NCI-H1048 (cell line): ENCODE data around the gene HIP1.
"Not testable (repeated sequence)": the region's sequence is repeated elsewhere in the genome, so short reads cannot be mapped to it uniquely, and the experiment has no call there.

Experiments used
- DNase-seq: peaks from one replicate; lab custom pipeline; 2025; lab: John Stamatoyannopoulos, UW

HIP1 gene

DNA sequence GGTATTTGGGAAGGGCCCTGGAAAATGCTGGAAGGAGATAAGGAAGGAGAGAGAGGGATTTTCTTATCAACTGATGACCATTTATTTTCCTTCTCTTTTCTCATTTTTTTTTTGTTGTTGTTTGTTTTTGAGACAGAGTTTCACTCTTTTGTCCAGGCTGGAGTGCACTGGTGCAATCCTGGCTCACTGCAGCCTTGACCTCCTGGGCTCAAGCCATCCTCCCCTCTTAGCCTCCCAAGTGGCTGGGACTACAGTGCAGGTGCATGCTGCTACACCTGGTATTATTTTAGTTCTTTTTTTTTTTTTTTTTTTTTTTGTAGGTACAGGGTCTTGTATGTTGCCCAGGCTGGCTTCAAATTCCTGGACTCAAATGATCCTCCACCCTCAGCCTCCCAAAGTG lies 52.2 kb downstream of the HIP1 start:
- no peak for DNase-seq

DNA sequence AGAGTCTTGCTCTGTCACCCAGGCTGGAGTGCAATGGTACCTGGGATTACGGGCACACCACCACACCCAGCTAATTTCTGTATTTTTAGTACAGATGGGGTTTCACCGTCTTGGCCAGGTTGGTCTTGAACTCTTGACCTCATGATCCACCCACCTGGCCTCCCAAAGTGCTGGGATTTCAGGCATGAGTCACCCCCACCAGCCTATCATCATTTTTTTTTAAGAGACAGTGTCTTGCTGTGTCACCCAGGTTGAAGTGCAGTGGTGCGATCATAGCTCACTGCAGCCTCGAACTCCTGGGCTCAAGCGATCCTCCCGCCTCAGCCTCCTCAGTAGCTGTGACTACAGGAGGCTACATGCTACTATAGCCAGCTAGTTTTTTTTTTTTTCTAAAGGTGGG lies 56.7 kb downstream of the HIP1 start:
- not testable (repeated sequence) for DNase-seq

- DNase-seq = no peak
Observed at GRCh38 chr7:75679060-75679459, 59.7 kb downstream of the HIP1 start.

DNA sequence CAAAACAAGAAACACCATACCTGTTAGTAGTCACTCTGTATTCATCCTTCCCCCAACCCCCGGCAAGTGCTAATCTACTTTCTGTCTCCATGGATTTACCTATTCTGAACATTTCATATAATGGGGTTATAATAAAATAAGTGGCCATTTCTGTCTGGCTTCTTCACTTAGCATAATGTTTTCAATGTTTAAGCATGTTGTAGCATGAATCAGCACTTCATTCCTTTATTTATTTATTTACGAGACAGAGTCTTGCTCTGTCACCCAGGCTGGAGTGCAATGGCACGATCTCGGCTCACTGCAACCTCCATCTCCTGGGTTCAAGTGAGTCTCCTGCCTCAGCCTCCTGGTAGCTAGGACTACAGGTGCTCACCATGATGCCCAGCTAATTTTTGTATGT lies 69.2 kb downstream of the HIP1 start:
- no peak for DNase-seq

- no peak for DNase-seq
Observed at GRCh38 chr7:75667938-75668337, 70.8 kb downstream of the HIP1 start.

- DNase-seq = no peak
Observed at GRCh38 chr7:75663302-75663907, 75.3 kb downstream of the HIP1 start.

GRCh38 chr7:75662579-75663301 lies 76.0 kb downstream of the HIP1 start:
- DNase-seq = no peak

DNA sequence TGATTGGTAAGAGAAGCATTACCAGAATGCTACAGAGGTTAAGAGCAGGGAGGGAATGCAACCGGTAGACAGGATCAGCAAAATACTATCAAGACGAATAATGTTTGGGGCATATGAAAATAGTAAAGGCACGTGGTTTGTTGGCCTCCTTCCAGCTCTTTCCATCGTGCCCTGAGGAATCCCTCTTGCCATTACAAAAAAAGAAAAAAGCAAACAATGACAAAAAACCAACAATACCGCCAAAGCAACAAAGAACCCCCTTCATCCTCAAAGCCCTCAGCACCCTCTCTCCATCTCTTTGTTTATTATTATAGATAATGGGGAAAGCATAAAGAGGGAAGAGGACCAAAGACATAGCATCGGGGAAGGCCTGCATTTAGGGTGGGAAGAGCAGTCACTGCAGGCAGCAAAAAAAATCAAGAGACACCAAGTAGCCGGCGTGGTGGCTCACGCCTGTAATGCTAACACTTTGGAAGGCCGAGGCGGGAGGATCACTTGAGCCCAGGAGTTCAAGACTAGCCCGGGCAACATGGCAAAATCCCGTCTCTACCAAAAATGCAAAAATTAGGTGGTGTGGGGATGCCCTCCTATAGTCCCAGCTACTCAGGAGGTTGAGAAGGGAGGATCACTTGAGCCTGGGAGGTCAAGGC lies 78.0 kb downstream of the HIP1 start:
- no peak for DNase-seq

DNA sequence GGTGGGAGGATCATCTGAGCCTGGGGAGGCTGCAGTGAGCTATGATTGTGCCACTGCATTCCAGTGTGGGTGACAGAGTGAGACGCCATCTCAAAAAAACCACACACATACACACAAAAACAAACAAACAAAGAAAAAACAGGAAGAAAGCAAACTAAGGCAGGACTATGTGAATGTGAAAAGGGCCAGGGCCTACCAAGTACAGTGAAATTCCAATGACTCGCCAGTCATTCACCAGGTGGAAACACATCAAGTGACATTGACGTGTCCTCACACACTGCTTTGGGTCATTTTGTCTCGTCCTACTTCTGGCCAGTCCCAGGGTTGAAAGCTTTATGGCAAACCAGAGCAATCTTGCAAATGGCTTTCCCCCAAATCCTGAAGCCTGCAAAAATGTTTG lies 79.9 kb downstream of the HIP1 start:
- DNase-seq = no peak

DNA sequence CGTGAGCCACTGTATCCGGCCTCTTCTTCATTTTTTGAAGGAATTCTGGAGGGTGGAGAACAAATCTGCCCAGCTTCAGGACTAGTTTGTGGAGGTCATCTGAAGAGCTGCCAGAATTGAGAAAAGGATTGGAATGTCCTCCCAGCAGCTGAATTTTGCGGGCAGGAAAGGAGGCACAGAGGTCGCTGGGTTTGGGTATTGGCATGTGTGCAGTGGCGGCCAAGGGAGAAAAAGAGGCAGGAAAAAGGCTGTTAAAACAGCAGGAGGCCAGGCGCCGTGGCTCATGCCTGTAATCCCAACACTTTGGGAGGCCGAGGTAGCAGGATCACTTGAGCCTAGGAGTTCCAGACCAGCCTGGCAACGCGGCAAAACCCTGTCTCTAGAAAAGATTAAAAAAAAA lies 80.4 kb downstream of the HIP1 start:
- DNase-seq = no peak

GRCh38 chr7:75657866-75658265 lies 80.9 kb downstream of the HIP1 start:
- DNase-seq = no peak

- no peak for DNase-seq
Observed at GRCh38 chr7:75656740-75657139, 82.0 kb downstream of the HIP1 start.

- DNase-seq = no peak
Observed at GRCh38 chr7:75655536-75655935, 83.2 kb downstream of the HIP1 start.

- no peak for DNase-seq
Observed at GRCh38 chr7:75654855-75655254, 83.9 kb downstream of the HIP1 start.

DNA sequence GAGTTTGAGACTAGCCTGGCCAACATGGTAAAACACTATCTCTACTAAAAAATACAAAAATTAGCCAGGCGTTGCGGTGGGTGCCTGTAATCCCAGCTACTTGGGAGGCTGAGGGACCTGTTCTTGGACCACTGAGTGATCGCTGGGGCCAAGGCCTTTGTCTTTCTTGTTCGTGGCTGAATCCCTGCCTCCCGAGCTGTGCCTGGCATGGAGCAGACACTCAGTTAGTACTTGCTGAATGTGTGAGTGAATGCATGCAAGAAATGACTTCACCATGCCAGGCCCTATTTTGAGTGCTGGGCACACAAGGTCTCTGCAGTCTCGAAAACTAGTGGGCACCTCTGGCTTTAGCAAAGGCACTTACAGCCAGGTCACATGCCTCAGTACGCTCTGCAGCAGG lies 85.1 kb downstream of the HIP1 start:
- DNase-seq = no peak

GRCh38 chr7:75652788-75653187 lies 86.0 kb downstream of the HIP1 start:
- no peak for DNase-seq

GRCh38 chr7:75650681-75651080 lies 88.1 kb downstream of the HIP1 start:
- DNase-seq = no peak

DNA sequence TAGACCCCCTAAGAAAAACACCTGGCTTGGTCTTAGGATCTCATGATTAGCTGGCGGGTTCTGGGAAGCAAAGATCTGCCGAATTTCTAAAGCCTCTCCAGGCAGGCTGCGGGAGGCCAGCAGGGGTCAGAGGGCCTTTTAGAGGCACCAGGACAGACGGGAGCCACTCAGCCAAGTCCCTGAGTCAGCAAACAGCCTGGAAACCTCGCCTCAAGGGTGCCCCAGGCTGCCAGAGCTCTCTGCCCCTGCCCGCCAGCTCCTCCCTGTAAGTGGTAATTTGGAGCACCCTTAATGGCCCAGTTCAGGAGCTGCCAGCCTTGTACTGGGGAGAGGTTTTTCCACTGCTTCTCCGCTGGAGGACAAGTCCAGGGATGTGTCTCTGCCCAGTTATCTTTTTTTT lies 88.7 kb downstream of the HIP1 start:
- no peak for DNase-seq

- no peak for DNase-seq
Observed at GRCh38 chr7:75649462-75649861, 89.3 kb downstream of the HIP1 start.

DNA sequence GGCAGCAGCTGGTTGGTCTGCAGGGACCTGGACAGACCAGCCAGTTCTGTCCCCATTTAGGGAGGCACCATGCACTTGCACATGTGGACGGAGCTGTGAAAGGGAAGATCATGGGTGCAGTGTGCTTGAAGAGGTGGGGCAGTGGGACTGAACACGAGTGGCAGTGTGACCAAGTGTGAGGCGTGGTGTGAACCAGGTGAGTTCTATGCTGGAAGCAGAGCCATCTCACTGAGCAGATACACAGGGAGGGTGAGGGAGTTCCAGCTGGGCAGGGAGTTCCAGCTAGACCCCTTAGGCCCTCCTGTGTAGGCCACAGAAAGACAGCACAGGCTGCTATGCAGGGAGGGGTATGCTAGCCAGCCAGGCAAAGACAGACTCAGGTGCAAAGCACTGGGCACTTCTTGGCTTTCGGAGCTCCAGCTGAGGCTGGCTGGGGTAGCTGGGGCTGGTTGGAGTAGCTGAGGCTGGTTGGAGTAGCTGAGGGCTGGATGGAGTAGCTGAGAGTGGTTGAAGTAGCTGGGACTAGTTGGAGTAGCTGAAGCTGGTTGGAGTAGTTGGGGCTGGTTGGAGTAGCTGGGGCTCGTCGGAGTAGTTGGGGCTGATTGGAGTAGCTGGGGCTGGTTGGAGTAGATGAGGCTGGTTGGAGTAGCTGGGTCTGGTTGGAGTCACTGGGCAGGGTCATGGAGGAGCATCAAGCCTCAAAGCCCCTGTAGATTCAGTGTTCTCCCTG lies 90.9 kb downstream of the HIP1 start:
- DNase-seq = no peak

DNA sequence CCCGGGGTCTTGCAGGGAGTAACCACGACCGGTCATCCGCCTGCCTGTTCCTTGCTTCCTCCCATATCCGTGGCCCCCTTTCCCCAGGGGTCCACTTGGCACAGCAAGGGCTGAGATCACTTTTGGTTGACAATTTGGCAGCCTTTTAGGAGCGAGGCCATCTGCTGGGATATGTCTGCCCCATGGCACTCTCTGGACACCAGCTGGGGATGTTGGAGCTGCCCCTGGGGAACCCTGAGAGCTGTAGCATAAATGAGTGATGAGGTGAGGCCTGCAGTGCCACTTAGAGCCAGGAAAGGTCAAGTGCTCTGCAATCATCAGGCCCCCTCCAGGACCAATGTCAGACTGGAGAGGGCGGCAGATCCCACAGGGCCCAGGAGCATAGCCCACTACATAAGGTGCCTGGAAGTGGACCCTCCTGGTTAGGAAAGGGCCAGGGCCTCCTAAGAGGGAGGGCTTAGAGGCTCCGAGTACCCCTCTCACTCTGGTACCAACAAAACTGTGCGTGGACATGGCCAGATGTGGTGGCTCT lies 92.1 kb downstream of the HIP1 start:
- DNase-seq = no peak

GRCh38 chr7:75645570-75645969 lies 93.2 kb downstream of the HIP1 start:
- no peak for DNase-seq

- no peak for DNase-seq
Observed at GRCh38 chr7:75644589-75644988, 94.2 kb downstream of the HIP1 start.
